Naive thymus-derived CD4-positive, alpha-beta T cell (primary cell): ENCODE results near the gene AZU1. TPM values are rescaled to one million over a fixed set of nuclear protein-coding genes. Genes with fewer than 3 reads are reported as not detected.
A peak's percentile ranks its signal among the peaks of the same experiment; 100 is the strongest.
"Not testable (repeated sequence)": the region's sequence is repeated elsewhere in the genome, so short reads cannot be mapped to it uniquely, and the experiment has no call there.

Experiments
- ATAC-seq: fragments of 150-1000 bp; cut with Tn5 transposase; 2 replicates; pipeline ENCODE4 v1.10.0; 2021; ENCODE audit warnings: mild to moderate bottlenecking, moderate library complexity
- CTCF ChIA-PET: fragments of 350-600 bp; sonication (Branson Sonifier 250); formaldehyde crosslinking; loops from one replicate; lab custom pipeline; 2021; ENCODE audit warnings: antibody characterized with exemption; lab: Charles Lee
- POLR2A ChIA-PET: fragments of 350-600 bp; sonication (Branson Sonifier 250); formaldehyde crosslinking; loops from one replicate; lab custom pipeline; 2021; ENCODE audit warnings: antibody characterized with exemption, inconsistent platforms; lab: Charles Lee
- DNase-seq, 9 donors: peaks; one replicate each; pipeline versions ENCODE4 v3.0.0 to v3.0.0-alpha.2; 2020 to 2022; ENCODE audit warnings: mixed read lengths in 1 of 9
- H3K27ac ChIP-seq: one replicate; pipeline ENCODE4 v1.7.0; 2013; ENCODE audit warnings: mild to moderate bottlenecking, low read depth, low read length, moderate library complexity
- H3K27me3 ChIP-seq, 2 donors: one replicate each; pipeline ENCODE4 v1.7.0; 2013; ENCODE audit warnings: low read length in 2 of 2, mild to moderate bottlenecking in 2 of 2, moderate library complexity in 2 of 2; ENCODE audit not compliant: control insufficient read depth in 2 of 2, insufficient read depth in 2 of 2
- H3K36me3 ChIP-seq, 3 experiments: 1 replicate in 2 of 3; 2 replicates in 1 of 3; pipeline ENCODE4 v1.7.0; 2013; ENCODE audit warnings: low read length in 3 of 3, mild to moderate bottlenecking in 3 of 3, moderate library complexity in 1 of 3; ENCODE audit not compliant: insufficient read depth in 3 of 3, control insufficient read depth in 2 of 3
- H3K4me1 ChIP-seq, 2 donors: one replicate each; pipeline ENCODE4 v1.7.0; 2013; ENCODE audit warnings: low read length in 2 of 2, mild to moderate bottlenecking in 2 of 2, moderate library complexity in 1 of 2; ENCODE audit not compliant: control insufficient read depth in 2 of 2, insufficient read depth in 2 of 2
- H3K4me3 ChIP-seq: 2 replicates; pipeline ENCODE4 v1.7.0; 2013; ENCODE audit warnings: mild to moderate bottlenecking, low read length
- H3K9me3 ChIP-seq, 3 experiments: 1 replicate in 2 of 3; 2 replicates in 1 of 3; pipeline ENCODE4 v1.7.0; 2013; ENCODE audit warnings: low read length in 3 of 3; ENCODE audit not compliant: control insufficient read depth in 2 of 3
- H3K27ac Mint-ChIP-seq, 9 donors: one replicate each; pipeline ENCODE4 v1.8.0; 2020 to 2022; ENCODE audit warnings: mixed read lengths in 9 of 9, mild to moderate bottlenecking in 8 of 9, moderate library complexity in 5 of 9, inconsistent platforms in 2 of 9
- H3K27me3 Mint-ChIP-seq, 5 donors: one replicate each; pipeline ENCODE4 v1.8.0; 2021 to 2022; ENCODE audit warnings: mixed read lengths in 5 of 5, mild to moderate bottlenecking in 1 of 5
- H3K36me3 Mint-ChIP-seq, 5 donors: one replicate each; pipeline ENCODE4 v1.8.0; 2020 to 2022; ENCODE audit warnings: mixed read lengths in 5 of 5, mild to moderate bottlenecking in 3 of 5, inconsistent platforms in 1 of 5
- H3K4me1 Mint-ChIP-seq, 7 donors: one replicate each; pipeline ENCODE4 v1.8.0; 2020 to 2022; ENCODE audit warnings: mixed read lengths in 7 of 7, mild to moderate bottlenecking in 3 of 7, inconsistent platforms in 1 of 7
- H3K4me3 Mint-ChIP-seq, 10 donors: one replicate each; pipeline ENCODE4 v1.8.0; 2020 to 2022; ENCODE audit warnings: mild to moderate bottlenecking in 10 of 10, mixed read lengths in 10 of 10, moderate library complexity in 6 of 10, inconsistent platforms in 2 of 10
- H3K9me3 Mint-ChIP-seq, 11 donors: one replicate each; pipeline ENCODE4 v1.8.0; 2020 to 2022; ENCODE audit warnings: mixed read lengths in 11 of 11, mild to moderate bottlenecking in 4 of 11, inconsistent platforms in 1 of 11, moderate library complexity in 1 of 11
- intact Hi-C, 2 donors: fragments of 100-400 bp; cut with micrococcal nuclease; formaldehyde crosslinking; loops; one replicate each; pipeline ENCODE4 v1.15.1; 2023
- polyA plus RNA-seq, 2 donors: library from polyadenylated mRNA; unstranded; fragments of 300-500 nt; fragmentation: Illumina TruSeq; gene quantifications; one replicate each; pipeline ENCODE4 v1.2.3, GENCODE V29; 2021
- total RNA-seq, 6 experiments: library from RNA in 5 of 6; stranded (reverse) in 5 of 6; gene quantifications; 1 replicate in 5 of 6; 2 replicates in 1 of 6; pipeline ENCODE4 v1.2.3 and lab custom pipeline; 2021 to 2026

The AZU1 gene
- total and polyA plus RNA-seq, 7 experiments from 2014 or later: 0.64 to 4.1 TPM; not detected in 5

DNA sequence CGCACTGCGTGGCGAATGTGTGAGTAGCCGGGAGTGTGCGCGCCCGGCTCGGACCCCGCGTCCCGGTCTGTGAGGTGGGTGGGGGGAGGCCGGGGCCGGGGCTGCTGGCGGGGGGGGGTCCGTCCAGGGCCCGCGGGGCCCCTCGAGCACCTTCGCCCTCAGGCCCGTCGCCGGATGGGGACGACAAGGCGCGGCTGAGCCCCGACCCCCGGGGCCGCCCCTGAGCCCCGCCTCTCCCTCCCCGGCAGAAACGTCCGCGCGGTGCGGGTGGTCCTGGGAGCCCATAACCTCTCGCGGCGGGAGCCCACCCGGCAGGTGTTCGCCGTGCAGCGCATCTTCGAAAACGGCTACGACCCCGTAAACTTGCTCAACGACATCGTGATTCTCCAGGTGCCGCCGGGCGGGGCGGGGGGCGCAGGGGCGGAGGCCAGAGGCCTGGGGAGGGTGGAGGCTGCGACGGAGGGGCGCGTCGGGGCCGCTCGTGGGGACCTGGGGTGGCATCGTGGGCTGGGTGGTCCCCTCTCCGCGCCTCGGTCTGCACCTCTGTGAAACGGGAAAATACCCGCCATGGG lies 25.5 kb downstream of the AZU1 start:
- H3K4me1 Mint-ChIP-seq: peaks cover 0 to 8% (median 0%) of the 10 kb centered on the region in 7 donors
- peaks cover 0 to 8% of the 10 kb centered on the region in 2 donors for H3K27me3 ChIP-seq
- no peak overlapping the region for H3K4me3 ChIP-seq

DNA sequence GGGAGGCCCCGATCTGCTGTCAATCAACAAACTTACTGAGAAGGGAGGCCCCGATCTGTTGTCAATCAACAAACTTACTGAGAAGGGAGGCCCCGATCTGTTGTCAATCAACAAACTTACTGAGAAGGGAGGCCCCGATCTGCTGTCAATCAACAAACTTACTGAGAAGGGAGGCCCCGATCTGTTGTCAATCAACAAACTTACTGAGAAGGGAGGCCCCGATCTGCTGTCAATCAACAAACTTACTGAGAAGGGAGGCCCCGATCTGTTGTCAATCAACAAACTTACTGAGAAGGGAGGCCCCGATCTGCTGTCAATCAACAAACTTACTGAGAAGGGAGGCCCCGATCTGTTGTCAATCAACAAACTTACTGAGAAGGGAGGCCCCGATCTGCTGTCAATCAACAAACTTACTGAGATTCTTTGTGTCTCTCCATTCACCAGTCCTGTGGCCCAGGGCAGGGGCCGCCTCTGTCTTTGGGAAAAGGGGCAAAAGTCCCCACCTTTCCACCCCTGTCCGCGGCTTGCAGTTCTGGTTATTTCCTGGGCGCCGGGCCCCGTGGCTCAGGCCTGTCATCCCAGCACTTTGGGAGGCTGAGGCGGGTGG lies 26.1 kb downstream of the AZU1 start:
- H3K4me1 Mint-ChIP-seq, H3K9me3 Mint-ChIP-seq, H3K27ac Mint-ChIP-seq, DNase-seq, H3K36me3 ChIP-seq, CTCF ChIA-PET, intact Hi-C loops, H3K4me3 Mint-ChIP-seq, POLR2A ChIA-PET, H3K4me3 ChIP-seq, ATAC-seq, H3K27me3 ChIP-seq, H3K27ac ChIP-seq, H3K36me3 Mint-ChIP-seq, H3K9me3 ChIP-seq, H3K4me1 ChIP-seq: not testable (repeated sequence)
- peaks cover 0 to 20% (median 8%) of the 10 kb centered on the region in 5 donors for H3K27me3 Mint-ChIP-seq

More for the DNA sequence above, 25.5 kb downstream of the AZU1 start:
- intact Hi-C loops: no loop called here
- peaks cover 0 to 18% (median 8%) of the 10 kb centered on the region in 5 donors for H3K27me3 Mint-ChIP-seq
- ATAC-seq (no peak), DNase-seq (peak in 1 of 9 donors; percentile 6)
- no peaks in the 10 kb centered on the region for H3K36me3 Mint-ChIP-seq
- H3K4me3 Mint-ChIP-seq: no peak overlapping the region
- ChIA-PET POLR2A (no interaction called here), CTCF (no interaction called here)
- H3K9me3 Mint-ChIP-seq: peaks cover 0 to 2% (median 0%) of the 10 kb centered on the region in 11 donors
- H3K27ac Mint-ChIP-seq: no peak overlapping the region
- H3K9me3 ChIP-seq: no peaks in the 10 kb centered on the region
- H3K4me1 ChIP-seq: no peaks in the 10 kb centered on the region
- H3K36me3 ChIP-seq: no peaks in the 10 kb centered on the region
- H3K27ac ChIP-seq: no peak overlapping the region

DNA sequence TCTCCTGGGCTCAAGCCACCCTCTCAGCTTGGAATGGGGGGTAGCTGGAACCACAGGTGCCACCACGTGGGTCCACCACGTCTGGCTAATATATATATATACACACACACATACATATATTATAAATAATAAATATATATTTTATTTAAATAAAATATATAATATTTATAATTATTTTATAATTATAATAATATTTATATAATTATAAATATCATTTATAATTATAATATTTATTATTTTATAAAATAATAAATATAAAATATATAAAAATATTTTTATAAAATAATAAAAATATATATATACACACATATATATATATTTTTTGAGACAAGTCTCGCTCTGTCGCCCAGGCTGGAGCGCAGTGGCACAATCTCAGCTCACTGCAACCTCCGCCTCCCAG lies 26.9 kb downstream of the AZU1 start:
- peaks cover 0 to 18% (median 5%) of the 10 kb centered on the region in 5 donors for H3K27me3 Mint-ChIP-seq
- H3K9me3 Mint-ChIP-seq: peaks cover 0 to 2% (median 0%) of the 10 kb centered on the region in 11 donors
- Histone ChIP-seq H3K9me3 (no peaks in the 10 kb centered on the region), H3K27ac (no peak overlapping the region), H3K36me3 (no peaks in the 10 kb centered on the region), H3K27me3 (no peaks in the 10 kb centered on the region), H3K4me3 (no peak overlapping the region), H3K4me1 (no peaks in the 10 kb centered on the region)
- no peak for ATAC-seq
- H3K27ac Mint-ChIP-seq: no peak overlapping the region
- DNase-seq: no peak
- H3K36me3 Mint-ChIP-seq: no peaks in the 10 kb centered on the region
- POLR2A ChIA-PET: interaction anchor here (0.6 kb wide), 1 partner anchor 308 kb away, joined by 4 read pairs; no protein-coding TSS in a partner anchor
- intact Hi-C loops: no loop called here
- peaks cover 0 to 8% (median 0%) of the 10 kb centered on the region in 7 donors for H3K4me1 Mint-ChIP-seq
- CTCF ChIA-PET: interaction anchor here (0.6 to 1.1 kb wide), 2 partner anchors 324 to 566 kb away, joined by 3 to 4 read pairs; no protein-coding TSS in a partner anchor
- no peak overlapping the region for H3K4me3 Mint-ChIP-seq

DNA sequence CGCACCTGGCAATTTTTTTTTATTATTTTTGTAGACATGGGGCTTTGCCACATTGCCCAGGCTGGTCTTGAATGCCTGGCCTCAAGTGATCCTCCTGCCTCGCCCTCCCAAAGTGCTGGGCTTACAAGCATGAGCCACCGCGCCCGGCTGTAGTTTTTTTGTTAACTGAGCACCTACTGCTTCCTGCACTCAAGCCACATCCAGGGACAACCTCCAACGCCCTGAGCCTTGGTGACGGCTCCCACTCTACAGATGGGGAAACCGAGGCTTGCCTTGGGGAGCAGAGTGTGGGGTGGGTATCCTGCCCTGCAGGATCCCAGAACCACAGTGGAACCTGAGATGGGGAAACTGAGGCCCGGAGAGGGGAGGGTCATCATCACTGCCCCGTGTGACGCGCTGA lies 27.5 kb downstream of the AZU1 start:
- ChIA-PET POLR2A (interaction anchor here (0.6 kb wide), 1 partner anchor 61 kb away, joined by 3 read pairs; no protein-coding TSS in a partner anchor), CTCF (interaction anchor here (0.7 to 2.4 kb wide), 3 partner anchors 64 to 323 kb away, joined by 3 to 8 read pairs (median 4); no protein-coding TSS in a partner anchor)
- H3K36me3 ChIP-seq: no peaks in the 10 kb centered on the region
- H3K9me3 ChIP-seq: no peaks in the 10 kb centered on the region
- no peak overlapping the region for H3K4me3 ChIP-seq
- no peaks in the 10 kb centered on the region for H3K36me3 Mint-ChIP-seq
- no peak for DNase-seq
- no peaks in the 10 kb centered on the region for H3K4me1 ChIP-seq
- H3K9me3 Mint-ChIP-seq: peaks cover 0 to 2% (median 0%) of the 10 kb centered on the region in 11 donors
- peaks cover 0 to 10% (median 0%) of the 10 kb centered on the region in 7 donors for H3K4me1 Mint-ChIP-seq
- no peak overlapping the region for H3K27ac Mint-ChIP-seq
- peaks cover 0 to 22% (median 0%) of the 10 kb centered on the region in 5 donors for H3K27me3 Mint-ChIP-seq
- ATAC-seq: no peak
- H3K27me3 ChIP-seq: no peaks in the 10 kb centered on the region
- H3K4me3 Mint-ChIP-seq: no peak overlapping the region
- intact Hi-C loops: no loop called here
- no peak overlapping the region for H3K27ac ChIP-seq

DNA sequence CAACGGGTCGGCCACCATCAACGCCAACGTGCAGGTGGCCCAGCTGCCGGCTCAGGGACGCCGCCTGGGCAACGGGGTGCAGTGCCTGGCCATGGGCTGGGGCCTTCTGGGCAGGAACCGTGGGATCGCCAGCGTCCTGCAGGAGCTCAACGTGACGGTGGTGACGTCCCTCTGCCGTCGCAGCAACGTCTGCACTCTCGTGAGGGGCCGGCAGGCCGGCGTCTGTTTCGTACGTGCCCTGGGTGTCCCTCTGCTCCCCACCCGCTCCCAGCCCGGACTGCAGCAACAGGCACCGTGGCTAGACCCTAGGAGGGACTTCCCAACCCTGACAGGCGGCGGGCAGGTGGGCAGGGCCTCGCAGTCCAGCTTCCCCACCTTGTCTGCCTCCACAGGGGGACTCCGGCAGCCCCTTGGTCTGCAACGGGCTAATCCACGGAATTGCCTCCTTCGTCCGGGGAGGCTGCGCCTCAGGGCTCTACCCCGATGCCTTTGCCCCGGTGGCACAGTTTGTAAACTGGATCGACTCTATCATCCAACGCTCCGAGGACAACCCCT lies 28.0 kb downstream of the AZU1 start:
- POLR2A ChIA-PET: interaction anchor here (0.6 kb wide), 1 partner anchor 60 kb away, joined by 3 read pairs; no protein-coding TSS in a partner anchor
- no peak for DNase-seq
- no peak overlapping the region for H3K4me3 Mint-ChIP-seq
- Histone ChIP-seq H3K36me3 (no peaks in the 10 kb centered on the region), H3K27me3 (no peaks in the 10 kb centered on the region), H3K4me1 (no peaks in the 10 kb centered on the region), H3K9me3 (no peaks in the 10 kb centered on the region), H3K4me3 (no peak overlapping the region), H3K27ac (no peak overlapping the region)
- ATAC-seq: no peak
- peaks cover 0 to 23% (median 0%) of the 10 kb centered on the region in 5 donors for H3K27me3 Mint-ChIP-seq
- H3K9me3 Mint-ChIP-seq: peaks cover 0 to 2% (median 0%) of the 10 kb centered on the region in 11 donors
- H3K4me1 Mint-ChIP-seq: peaks cover 0 to 11% (median 0%) of the 10 kb centered on the region in 7 donors
- intact Hi-C loops: no loop called here
- CTCF ChIA-PET: interaction anchor here (0.6 to 2.4 kb wide), 6 partner anchors 10 to 323 kb away, joined by 3 to 8 read pairs (median 4); partner anchors contain the start of gene WDR18
- no peak overlapping the region for H3K27ac Mint-ChIP-seq
- no peaks in the 10 kb centered on the region for H3K36me3 Mint-ChIP-seq

DNA sequence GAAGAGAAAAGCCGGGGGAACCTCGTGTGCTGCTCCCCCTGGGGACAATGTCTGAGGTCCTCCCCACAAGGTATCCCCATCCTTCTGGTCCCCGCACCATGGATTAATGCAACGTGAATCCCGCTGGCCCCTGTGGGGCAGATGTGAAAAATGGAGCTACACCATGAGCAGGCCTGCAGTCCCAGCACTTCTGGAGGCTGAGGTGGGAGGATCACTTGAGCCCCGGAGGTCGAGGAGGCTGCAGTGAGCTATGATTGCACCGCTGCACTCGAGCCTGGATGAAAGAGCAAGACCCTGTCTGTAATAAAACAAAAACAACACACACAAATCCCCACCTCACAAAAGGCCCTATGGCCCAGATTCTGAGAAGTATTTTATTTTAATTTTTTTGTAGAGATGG lies 30.6 kb downstream of the AZU1 start:
- no peaks in the 10 kb centered on the region for H3K27me3 ChIP-seq
- no peak for DNase-seq

More for the DNA sequence above, 30.6 kb downstream of the AZU1 start:
- intact Hi-C loops: no loop called here
- H3K4me3 Mint-ChIP-seq: no peak overlapping the region
- peaks cover 0 to 17% (median 9%) of the 10 kb centered on the region in 7 donors for H3K4me1 Mint-ChIP-seq
- no peaks in the 10 kb centered on the region for H3K9me3 ChIP-seq
- CTCF ChIA-PET: interaction anchor here (0.6 to 2.1 kb wide), 6 partner anchors 51 to 208 kb away, joined by 3 to 5 read pairs (median 4); partner anchors contain the start of gene WDR18
- no peaks in the 10 kb centered on the region for H3K36me3 Mint-ChIP-seq
- H3K4me1 ChIP-seq: peaks cover 9 to 13% of the 10 kb centered on the region in 2 donors
- H3K9me3 Mint-ChIP-seq: peaks cover 0 to 2% (median 0%) of the 10 kb centered on the region in 11 donors
- no peak overlapping the region for H3K27ac ChIP-seq
- peak overlapping the region in 1 of 9 donors; percentile 24 for H3K27ac Mint-ChIP-seq
- no peaks in the 10 kb centered on the region for H3K36me3 ChIP-seq
- ATAC-seq: no peak
- peaks cover 0 to 23% (median 0%) of the 10 kb centered on the region in 5 donors for H3K27me3 Mint-ChIP-seq
- H3K4me3 ChIP-seq: no peak overlapping the region
- POLR2A ChIA-PET: interaction anchor here (0.6 to 3.0 kb wide), 2 partner anchors 62 to 168 kb away, joined by 3 to 11 read pairs; partner anchors contain the start of gene CNN2
